ENCODE data around the gene CCDC92B. TPM values are rescaled to one million over a fixed set of nuclear protein-coding genes. Genes with fewer than 3 reads are reported as not detected.
"Not testable (repeated sequence)": the region's sequence is repeated elsewhere in the genome, so short reads cannot be mapped to it uniquely, and the experiment has no call there.

Gene CCDC92B
- total RNA-seq, 2 experiments from 2014 or later: 0.07 to 0.12 TPM

GRCh38 chr17:2687074-2687418 lies 62.4 kb downstream of the CCDC92B start:
- Mint-ChIP-seq H3K4me3 (no peak overlapping the region), H3K9me3 (no peaks in the 10 kb centered on the region), H3K4me1 (ENCODE audit: low read depth) (peaks cover 3% of the 10 kb centered on the region), H3K27me3 (ENCODE audit: low read depth) (no peaks in the 10 kb centered on the region), H3K27ac (no peak overlapping the region), H3K36me3 (ENCODE audit: low read depth) (peaks cover 9% of the 10 kb centered on the region)
- CTCF ChIA-PET: interaction anchor here (0.6 kb wide), 1 partner anchor 11 kb away, joined by 4 read pairs; no protein-coding TSS in a partner anchor
- intact Hi-C loops (cut with micrococcal nuclease): no loop called here
- no peak for DNase-seq

- Mint-ChIP-seq H3K36me3 (ENCODE audit: low read depth) (peaks cover 16% of the 10 kb centered on the region), H3K9me3 (no peaks in the 10 kb centered on the region), H3K4me1 (ENCODE audit: low read depth) (peaks cover 3% of the 10 kb centered on the region), H3K27me3 (ENCODE audit: low read depth) (no peaks in the 10 kb centered on the region), H3K4me3 (no peak overlapping the region), H3K27ac (no peak overlapping the region)
- CTCF ChIA-PET: interaction anchor here (0.9 kb wide), 1 partner anchor 302 kb away, joined by 3 read pairs; no protein-coding TSS in a partner anchor
- intact Hi-C loops (cut with micrococcal nuclease): no loop called here
- no peak for DNase-seq
Observed at GRCh38 chr17:2685696-2686095, 63.8 kb downstream of the CCDC92B start.

- no peak overlapping the region for H3K4me3 Mint-ChIP-seq
- H3K9me3 Mint-ChIP-seq: no peaks in the 10 kb centered on the region
- H3K27me3 Mint-ChIP-seq (ENCODE audit: low read depth): no peaks in the 10 kb centered on the region
- no peak for DNase-seq
- H3K4me1 Mint-ChIP-seq (ENCODE audit: low read depth): peaks cover 3% of the 10 kb centered on the region
- intact Hi-C loops (cut with micrococcal nuclease): no loop called here
- peaks cover 22% of the 10 kb centered on the region for H3K36me3 Mint-ChIP-seq (ENCODE audit: low read depth)
- no peak overlapping the region for H3K27ac Mint-ChIP-seq
- CTCF ChIA-PET: interaction anchor here (0.7 kb wide), 1 partner anchor 160 kb away, joined by 3 read pairs; no protein-coding TSS in a partner anchor
Observed at GRCh38 chr17:2684549-2684948, 64.9 kb downstream of the CCDC92B start.

- Mint-ChIP-seq H3K27me3 (ENCODE audit: low read depth) (no peaks in the 10 kb centered on the region), H3K4me3 (no peak overlapping the region), H3K9me3 (no peaks in the 10 kb centered on the region), H3K4me1 (ENCODE audit: low read depth) (no peaks in the 10 kb centered on the region), H3K36me3 (ENCODE audit: low read depth) (peaks cover 25% of the 10 kb centered on the region), H3K27ac (no peak overlapping the region)
- CTCF ChIA-PET: no interaction called here
- intact Hi-C loops (cut with micrococcal nuclease): no loop called here
- no peak for DNase-seq
Observed at GRCh38 chr17:2683912-2684311, 65.5 kb downstream of the CCDC92B start.

- Mint-ChIP-seq H3K9me3 (no peaks in the 10 kb centered on the region), H3K27me3 (ENCODE audit: low read depth) (no peaks in the 10 kb centered on the region), H3K27ac (no peak overlapping the region), H3K4me3 (no peak overlapping the region), H3K36me3 (ENCODE audit: low read depth) (peaks cover 22% of the 10 kb centered on the region), H3K4me1 (ENCODE audit: low read depth) (no peaks in the 10 kb centered on the region)
- DNase-seq: no peak
- intact Hi-C loops (cut with micrococcal nuclease): no loop called here
- CTCF ChIA-PET: no interaction called here
Observed at GRCh38 chr17:2682176-2682938, 67.1 kb downstream of the CCDC92B start.

- CTCF ChIA-PET: no interaction called here
Observed at GRCh38 chr17:2681650-2682049, 67.8 kb downstream of the CCDC92B start.

GRCh38 chr17:2680961-2681360 lies 68.5 kb downstream of the CCDC92B start:
- intact Hi-C loops (cut with micrococcal nuclease): no loop called here
- Mint-ChIP-seq H3K4me1 (ENCODE audit: low read depth) (no peaks in the 10 kb centered on the region), H3K36me3 (ENCODE audit: low read depth) (peaks cover 25% of the 10 kb centered on the region), H3K27me3 (ENCODE audit: low read depth) (no peaks in the 10 kb centered on the region), H3K9me3 (no peaks in the 10 kb centered on the region), H3K4me3 (no peak overlapping the region), H3K27ac (no peak overlapping the region)
- CTCF ChIA-PET: no interaction called here
- DNase-seq: no peak

More at GRCh38 chr17:2681650-2682049, 67.8 kb downstream of the CCDC92B start:
- intact Hi-C loops (cut with micrococcal nuclease): no loop called here
- Mint-ChIP-seq H3K9me3 (no peaks in the 10 kb centered on the region), H3K4me3 (no peak overlapping the region), H3K27ac (no peak overlapping the region), H3K27me3 (ENCODE audit: low read depth) (no peaks in the 10 kb centered on the region), H3K36me3 (ENCODE audit: low read depth) (peaks cover 25% of the 10 kb centered on the region), H3K4me1 (ENCODE audit: low read depth) (no peaks in the 10 kb centered on the region)
- no peak for DNase-seq

- H3K4me1 Mint-ChIP-seq (ENCODE audit: low read depth); H3K4me3 Mint-ChIP-seq; DNase-seq; CTCF ChIA-PET; H3K9me3 Mint-ChIP-seq; intact Hi-C loops (cut with micrococcal nuclease); H3K27ac Mint-ChIP-seq; H3K27me3 Mint-ChIP-seq (ENCODE audit: low read depth): not testable (repeated sequence)
- peaks cover 32% of the 10 kb centered on the region for H3K36me3 Mint-ChIP-seq (ENCODE audit: low read depth)
Observed at GRCh38 chr17:2679247-2679646, 70.2 kb downstream of the CCDC92B start.

Small RNA genes within 50 kb of the gene (microRNA-seq; reads per million reads assigned to microRNA genes)
- gene MIR1253 (ENCODE audit: borderline microRNAs expressed, borderline replicate concordance) (not detected), gene MIR6776 (ENCODE audit: borderline microRNAs expressed, borderline replicate concordance) (not detected)

Other genes with a start within 250 kb of the CCDC92B start
- gene METTL16, start 237.8 kb downstream of the CCDC92B start, total RNA-seq: 10 to 100 TPM; 44.8 to 45.5 TPM
- gene PAFAH1B1, start 156.0 kb downstream of the CCDC92B start, total RNA-seq: 100 to 1,000 TPM; 142 to 145 TPM
- 10 to 100 TPM; 72.7 to 81.4 TPM for gene CLUH, start 37.9 kb downstream of the CCDC92B start, total RNA-seq
- gene RAP1GAP2, start 46.8 kb upstream of the CCDC92B start, total RNA-seq: under 1 TPM; 0.81 to 0.86 TPM

All from activated naive CD4-positive, alpha-beta T cell treated with anti-CD3 and anti-CD28 coated beads for 36 hours (primary cell).